NCI-H128 (cell line): ENCODE data around the gene NAXE.
"Not testable (repeated sequence)": the region's sequence is repeated elsewhere in the genome, so short reads cannot be mapped to it uniquely, and the experiment has no call there.

Source experiments
- DNase-seq: peaks from one replicate; lab custom pipeline; 2025; ENCODE audit not compliant: unreplicated experiment; lab: John Stamatoyannopoulos, UW

NAXE gene

GRCh38 chr1:156592910-156593660 lies 1.5 kb downstream of the NAXE start:
- no peak for DNase-seq

DNA sequence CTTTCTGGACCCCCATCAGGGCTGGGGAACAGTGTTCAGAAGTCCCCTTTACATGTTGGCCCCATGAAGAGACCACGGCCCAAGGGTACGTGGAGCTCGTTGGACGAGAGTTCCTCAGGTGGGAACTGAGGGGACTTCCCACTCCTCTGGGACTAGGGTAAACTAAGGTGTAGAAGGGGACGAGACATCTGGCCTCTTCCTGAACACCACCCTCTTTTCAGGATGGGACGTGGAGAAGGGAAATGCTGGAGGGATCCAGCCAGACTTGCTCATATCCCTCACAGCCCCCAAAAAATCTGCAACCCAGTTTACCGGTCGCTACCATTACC lies 2.0 kb downstream of the NAXE start:
- no peak for DNase-seq

- DNase-seq = no peak
Measured at GRCh38 chr1:156594190-156594589, 2.6 kb downstream of the NAXE start.

DNA sequence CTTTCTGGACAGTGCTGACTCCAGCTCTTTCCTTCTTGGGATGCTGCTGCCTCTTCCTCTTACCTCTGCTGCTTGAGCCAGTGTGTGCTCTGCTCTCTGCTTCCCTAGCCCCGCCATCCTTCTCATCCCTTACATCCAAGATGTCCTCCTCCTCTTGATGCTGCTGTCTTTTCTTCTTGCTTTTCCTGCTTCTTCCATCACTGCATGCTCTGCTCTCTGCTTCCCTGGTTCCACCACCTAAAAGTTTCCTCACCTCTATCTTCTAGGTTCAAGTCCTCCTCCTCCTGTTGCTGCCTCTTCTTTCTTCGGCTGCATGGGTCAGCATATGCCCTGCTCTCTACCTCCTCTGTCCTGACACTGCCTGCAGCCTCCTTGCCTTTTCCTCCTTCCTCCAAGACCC lies 3.4 kb downstream of the NAXE start:
- no peak for DNase-seq

DNA sequence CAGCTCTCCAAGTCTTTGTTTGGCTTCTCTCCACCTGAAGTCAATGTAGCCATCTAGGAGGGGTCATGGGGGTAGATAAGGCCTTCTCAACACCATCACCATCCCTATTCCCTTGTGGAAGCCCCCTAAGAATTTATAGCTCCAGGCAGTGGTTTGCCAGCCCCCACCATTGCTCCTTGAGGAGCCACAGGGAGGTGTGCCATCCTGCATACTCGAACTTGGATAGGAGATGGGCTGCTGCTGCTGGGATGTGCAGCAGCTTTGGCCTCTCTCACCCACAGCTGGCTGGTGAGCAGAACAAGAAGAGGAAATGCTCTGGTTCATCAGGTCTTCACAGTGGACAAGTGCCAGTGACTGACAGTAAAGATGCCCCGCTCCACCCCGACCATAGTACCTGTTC lies 4.8 kb downstream of the NAXE start:
- no peak for DNase-seq

DNA sequence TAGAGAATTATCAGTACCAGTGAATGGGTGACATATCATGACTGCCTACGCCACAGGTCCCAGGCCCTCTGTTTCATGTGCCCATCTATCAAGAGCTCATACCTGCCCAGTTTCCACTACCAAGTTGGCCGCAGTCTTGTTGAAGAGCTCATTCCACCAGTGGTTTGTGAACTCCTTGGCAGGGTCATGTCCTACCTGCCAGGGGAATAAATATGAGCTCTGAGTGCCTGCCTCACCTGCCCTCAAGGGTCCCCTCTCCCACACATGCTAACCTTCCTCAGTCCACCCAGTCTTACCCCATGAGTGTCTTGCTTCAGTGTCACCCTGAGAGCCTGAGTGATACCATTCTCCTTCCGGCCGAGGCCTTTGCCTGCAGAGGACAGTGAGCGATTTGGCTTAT lies 6.5 kb downstream of the NAXE start:
- DNase-seq = no peak

GRCh38 chr1:156598731-156599432 lies 7.3 kb downstream of the NAXE start:
- no peak for DNase-seq

DNA sequence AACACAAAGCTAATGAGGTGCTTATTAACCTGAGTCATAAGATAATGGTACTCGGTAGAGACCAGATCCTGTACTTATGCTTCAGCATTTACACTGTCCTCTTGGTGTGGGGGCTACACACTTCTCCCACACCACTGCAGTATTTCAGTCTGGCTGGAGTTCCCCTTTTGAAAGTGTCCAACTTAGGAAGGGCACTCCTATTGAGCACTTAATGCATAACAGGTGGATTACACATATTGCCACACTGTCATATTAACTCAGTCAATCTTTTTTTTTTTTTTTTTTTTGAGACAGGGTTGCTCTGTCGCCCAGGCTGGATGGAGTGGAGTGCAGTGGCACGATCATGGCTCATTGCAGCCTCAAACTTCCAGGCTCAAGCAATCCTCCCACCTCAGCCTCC lies 8.2 kb downstream of the NAXE start:
- no peak for DNase-seq

GRCh38 chr1:156600733-156601121 lies 9.2 kb downstream of the NAXE start:
- DNase-seq = no peak

- peak; percentile 81 for DNase-seq
Measured at GRCh38 chr1:156601122-156601830, 9.7 kb downstream of the NAXE start, which contains the start of gene GPATCH4. GPATCH4 (minus strand) TSS chr1:156601479.

DNA sequence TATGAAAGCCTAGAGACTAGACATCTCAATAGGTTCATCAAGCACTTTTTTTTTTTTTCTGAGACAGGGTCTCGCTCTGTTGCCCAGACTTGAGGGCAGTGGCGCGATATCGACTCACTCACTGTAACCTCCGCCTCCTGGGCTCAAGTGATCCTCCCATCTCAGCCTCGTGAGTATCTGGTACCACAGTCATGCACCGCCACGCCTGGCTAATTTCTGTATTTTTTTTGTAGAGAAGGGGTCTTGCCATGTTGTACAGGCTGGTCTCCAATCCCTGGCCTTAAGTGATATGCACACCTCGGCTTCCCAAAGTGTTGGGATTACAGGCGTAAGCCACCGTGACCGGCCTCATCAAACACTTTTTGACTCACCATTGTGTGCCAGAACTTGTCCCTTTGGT lies 10.3 kb downstream of the NAXE start:
- DNase-seq = no peak

DNA sequence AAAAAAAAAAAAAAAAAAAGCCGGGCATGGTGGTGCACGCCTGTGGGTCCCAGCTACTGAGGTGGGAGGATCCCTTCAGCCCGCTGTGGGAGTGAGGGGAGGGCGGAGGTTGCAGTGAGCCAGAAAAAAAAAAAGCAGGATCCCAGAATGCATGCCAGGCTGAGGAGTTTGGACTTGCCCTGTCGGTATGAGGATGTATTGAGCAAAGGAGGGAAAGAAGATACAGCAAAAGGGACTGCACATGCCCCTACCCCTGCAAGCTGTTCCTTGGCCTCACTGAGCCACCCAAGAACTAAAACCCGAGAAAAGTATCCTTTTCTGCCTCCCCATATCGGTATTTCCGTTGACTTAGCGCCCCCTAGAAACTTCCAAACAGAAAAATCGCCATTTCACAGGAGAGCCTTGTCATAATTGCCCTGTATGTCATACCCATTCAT lies 11.0 kb downstream of the NAXE start:
- no peak for DNase-seq

DNA sequence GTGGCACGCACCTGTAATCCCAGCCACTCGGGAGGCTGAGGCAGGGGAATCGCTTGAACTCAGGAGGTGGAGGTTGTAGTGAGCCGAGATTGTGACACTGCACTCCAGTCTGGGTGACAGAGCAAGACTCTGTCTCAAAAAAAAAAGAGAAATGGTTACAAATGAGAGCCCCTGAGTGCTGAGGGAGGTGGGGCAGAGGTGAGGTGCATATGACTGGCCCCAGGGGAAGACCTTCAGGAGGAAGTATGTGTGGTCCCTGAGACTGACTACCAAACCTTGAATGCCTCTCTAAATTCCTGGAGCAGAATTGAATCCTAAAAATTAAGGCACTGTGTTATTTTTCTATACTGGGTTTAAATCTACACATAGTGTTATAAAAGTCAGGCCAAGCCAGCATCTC lies 15.8 kb downstream of the NAXE start:
- DNase-seq = not testable (repeated sequence)

DNA sequence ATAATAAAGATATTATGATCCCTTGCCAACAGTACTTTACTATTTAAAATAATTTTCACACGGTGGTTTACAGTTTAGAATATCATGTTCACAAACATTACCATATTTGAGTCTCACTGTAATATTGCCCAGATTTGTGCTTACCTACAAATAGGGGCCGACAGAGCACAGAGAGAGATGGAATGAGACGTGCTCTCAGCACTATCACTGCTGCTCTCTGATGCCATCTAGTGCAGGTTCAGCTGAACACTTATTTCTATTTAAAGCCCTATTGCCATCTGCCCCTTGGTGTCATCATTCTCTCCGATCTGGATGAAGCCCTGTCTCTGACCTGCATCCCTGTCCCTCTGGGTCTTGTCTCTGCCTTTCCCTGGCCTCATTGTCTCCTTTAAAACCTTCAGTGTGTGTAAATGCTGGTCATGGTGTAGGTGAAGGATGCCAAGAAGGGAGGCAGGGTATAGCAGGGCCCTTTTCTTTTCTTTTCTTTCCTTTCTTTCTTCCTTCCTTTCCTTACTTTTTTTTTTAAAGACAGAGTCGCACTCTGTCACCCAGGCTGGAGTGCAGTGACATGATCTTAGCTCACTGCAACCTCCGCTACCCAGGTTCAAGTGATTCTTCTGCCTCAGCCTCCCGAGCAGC lies 16.6 kb downstream of the NAXE start:
- DNase-seq = peak; percentile 61

DNA sequence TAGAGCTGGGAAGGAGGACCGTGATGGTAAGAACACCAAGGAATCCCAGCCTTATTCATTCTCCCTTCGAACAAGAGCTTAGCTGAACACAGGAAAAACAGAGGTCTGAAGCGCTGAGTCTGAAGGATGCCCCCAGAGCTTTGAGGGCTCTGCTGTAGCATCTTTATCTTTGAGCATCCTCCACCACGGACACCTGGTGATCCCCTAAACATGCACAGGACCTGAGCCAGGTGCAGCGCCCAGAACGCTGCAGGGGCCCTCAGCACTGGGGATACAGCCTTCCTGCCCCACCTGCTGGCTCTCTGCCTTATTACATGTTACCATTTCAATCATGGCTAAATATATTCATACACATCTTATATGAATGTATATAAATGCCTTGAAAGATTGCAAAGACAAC lies 17.4 kb downstream of the NAXE start:
- peak; percentile 10 for DNase-seq

GRCh38 chr1:156610072-156610471 lies 18.5 kb downstream of the NAXE start:
- DNase-seq = not testable (repeated sequence)

GRCh38 chr1:156612666-156613065 lies 21.1 kb downstream of the NAXE start:
- DNase-seq = no peak

DNA sequence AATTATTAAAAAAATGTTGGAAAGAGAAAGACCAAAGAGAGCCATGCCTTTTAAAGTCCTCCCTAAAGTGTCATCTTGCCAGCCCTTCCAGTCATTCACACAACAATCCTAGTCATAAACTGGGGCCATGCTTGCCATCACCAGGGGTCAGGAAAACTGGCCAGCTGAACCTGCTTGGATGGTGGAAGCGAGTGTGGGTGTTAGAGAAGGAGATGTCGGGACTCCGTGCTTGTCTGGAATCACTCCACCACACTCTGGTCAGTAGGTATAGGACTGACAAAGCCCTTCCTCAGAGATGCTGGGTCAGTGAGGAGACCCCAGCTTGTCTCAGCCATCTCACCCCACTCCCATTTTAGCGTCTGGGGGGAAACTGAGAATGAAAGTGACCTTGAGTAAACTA lies 24.4 kb downstream of the NAXE start:
- DNase-seq = no peak

DNA sequence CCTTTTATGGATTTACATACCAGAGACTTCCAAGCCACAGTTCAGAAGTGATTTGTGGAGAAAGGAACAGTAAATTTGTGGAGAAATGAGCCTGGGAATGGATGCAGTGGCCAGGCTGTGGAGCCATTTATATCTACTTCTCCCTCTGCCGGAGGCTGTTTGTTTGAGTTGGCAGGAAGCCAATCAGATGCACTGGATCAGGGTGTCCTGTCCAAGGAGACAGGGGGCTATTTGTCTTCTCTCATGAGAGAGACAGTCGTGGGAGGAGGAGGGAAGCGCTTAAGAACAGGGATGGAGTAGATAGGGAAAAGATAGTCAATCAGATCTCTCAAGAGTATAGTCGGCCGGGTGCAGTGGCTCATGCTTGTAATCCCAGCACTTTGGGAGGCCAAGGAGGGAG lies 24.9 kb downstream of the NAXE start:
- no peak for DNase-seq

- no peak for DNase-seq
Measured at GRCh38 chr1:156618853-156619581, 27.4 kb downstream of the NAXE start, which contains the start of gene HAPLN2. HAPLN2 (plus strand) TSS chr1:156619415; CDS start chr1:156623491, 4,076 bp downstream.

DNA sequence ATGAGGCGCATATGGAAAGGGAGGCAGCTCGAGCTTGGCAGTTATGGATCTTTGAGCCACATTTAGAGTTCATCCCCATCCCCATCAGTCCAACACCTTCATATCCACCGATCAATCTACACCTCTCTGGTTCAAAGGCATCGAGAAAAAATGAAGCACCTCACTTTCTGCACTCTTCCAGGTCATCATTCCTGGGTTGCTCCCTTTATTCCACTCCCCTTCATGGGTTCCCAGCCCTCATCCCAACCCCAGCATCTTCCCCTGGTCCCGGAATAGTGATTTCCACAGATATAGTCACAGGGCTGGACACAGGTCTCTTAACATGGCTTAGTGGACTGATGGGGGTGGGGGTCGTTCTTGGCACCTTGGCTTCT lies 28.0 kb downstream of the NAXE start:
- DNase-seq = no peak
